Measurements from ENCODE around the gene CDKAL1. TPM values are rescaled to one million over a fixed set of nuclear protein-coding genes. Genes with fewer than 3 reads are reported as not detected.
A peak's percentile ranks its signal among the peaks of the same experiment; 100 is the strongest.

Gene CDKAL1
- total and polyA plus RNA-seq, 9 of the 15 experiments (the other 6 are each of a cell fraction or from before 2014, with no cell fraction given): 11.2 to 36.3 (median 20.1) TPM

DNA sequence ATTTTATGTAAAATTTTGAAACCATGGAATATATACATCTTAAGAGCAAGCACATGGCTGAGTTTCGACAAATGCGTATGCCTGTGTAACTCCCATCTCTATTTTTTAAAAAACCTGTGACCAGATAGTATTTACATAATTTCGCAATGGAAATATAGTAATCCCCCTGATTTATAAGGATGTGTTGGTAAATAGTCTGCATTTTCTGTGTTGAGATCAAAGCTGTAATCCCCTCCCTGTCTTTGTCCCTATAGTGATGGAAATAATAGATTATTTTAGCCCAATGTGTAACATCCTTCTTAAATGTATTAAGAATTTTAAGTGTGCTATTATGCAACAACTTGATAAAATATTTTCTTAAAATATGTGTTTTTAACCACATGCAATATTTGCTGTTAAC is 267.3 kb downstream of the CDKAL1 start:
- no peaks in the 10 kb centered on the region for H3K79me2 ChIP-seq (ENCODE audit: control insufficient read depth, insufficient read depth, low read length)
- no peaks in the 10 kb centered on the region for H3K36me3 ChIP-seq (ENCODE audit: control insufficient read depth, insufficient read depth, low read length)
- no peaks in the 10 kb centered on the region for H3K4me1 ChIP-seq (replicated peaks in 1 of 2; ENCODE audit: control insufficient read depth in 2 of 2, insufficient read depth in 2 of 2, low read length in 2 of 2)
- FAIRE-seq (no peak), DNase-seq (ENCODE audit: extremely low read depth in 1 of 4, low spot score in 3 of 4) (no peak), ATAC-seq (no peak)
- H3K9me1 ChIP-seq (ENCODE audit: control insufficient read depth, insufficient read depth, low read length): no peaks in the 10 kb centered on the region
- no peak overlapping the region for H3K9ac ChIP-seq (ENCODE audit: insufficient read depth in 1 of 2, low read depth in 2 of 2, low read length in 2 of 2)
- BruUV-seq (replicated peaks): no TSS peak
- no peaks in the 10 kb centered on the region for H4K20me1 ChIP-seq (replicated peaks; ENCODE audit: control insufficient read depth, insufficient read depth, low read length)
- H3K27me3 ChIP-seq (ENCODE audit: control insufficient read depth in 2 of 2, insufficient read depth in 2 of 2, low read length in 2 of 2): no peaks in the 10 kb centered on the region
- ChIA-PET POLR2A (no interaction called here), CTCF (ENCODE audit: low intra/inter-chr PET ratio) (no interaction called here)
- 96% methylated on average over 3 of the region's 3 CpGs for WGBS (ENCODE audit: insufficient coverage, low coverage, missing lambda C conversion rate)
- no peak overlapping the region for H3K4me3 ChIP-seq
- in situ Hi-C loops (cut with MboI) (no loop called here), intact Hi-C loops (cut with micrococcal nuclease) (no loop called here)
- H3K4me2 ChIP-seq (ENCODE audit: insufficient read depth, low read length): no peak overlapping the region
- H2AFZ ChIP-seq (ENCODE audit: low read depth, low read length): no peak overlapping the region
- no peak overlapping the region for H3K27ac ChIP-seq (ENCODE audit: extremely low read depth, low read depth, low read length)
- H3K9me3 ChIP-seq (replicated peaks; ENCODE audit: control insufficient read depth, insufficient read depth, low read depth, low read length): no peaks in the 10 kb centered on the region
- TF ChIP-seq SIN3A (IDR thresholded peaks at IDR 0.05; ENCODE audit: borderline replicate concordance in 2 of 2, control insufficient read depth in 1 of 2, low read depth in 2 of 2, low read length in 2 of 2): no peak
- TF ChIP-seq GATAD2B (IDR thresholded peaks at IDR 0.05; ENCODE audit: borderline replicate concordance): no peak
- TF ChIP-seq FOXJ3 (CRISPR knock-in tag; IDR thresholded peaks at IDR 0.05): no peak
- TF ChIP-seq, protein P1, sequence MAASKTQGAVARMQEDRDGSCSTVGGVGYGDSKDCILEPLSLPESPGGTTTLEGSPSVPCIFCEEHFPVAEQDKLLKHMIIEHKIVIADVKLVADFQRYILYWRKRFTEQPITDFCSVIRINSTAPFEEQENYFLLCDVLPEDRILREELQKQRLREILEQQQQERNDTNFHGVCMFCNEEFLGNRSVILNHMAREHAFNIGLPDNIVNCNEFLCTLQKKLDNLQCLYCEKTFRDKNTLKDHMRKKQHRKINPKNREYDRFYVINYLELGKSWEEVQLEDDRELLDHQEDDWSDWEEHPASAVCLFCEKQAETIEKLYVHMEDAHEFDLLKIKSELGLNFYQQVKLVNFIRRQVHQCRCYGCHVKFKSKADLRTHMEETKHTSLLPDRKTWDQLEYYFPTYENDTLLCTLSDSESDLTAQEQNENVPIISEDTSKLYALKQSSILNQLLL (CRISPR knock-in tag; IDR thresholded peaks at IDR 0.05; ENCODE audit: borderline replicate concordance): no peak
- TF ChIP-seq KLF10 (CRISPR knock-in tag; IDR thresholded peaks at IDR 0.05): no peak
- TF ChIP-seq TRIM24 (IDR thresholded peaks at IDR 0.05): no peak
- TF ChIP-seq CEBPG (CRISPR knock-in tag; IDR thresholded peaks at IDR 0.05): no peak
- TF ChIP-seq CEBPG (tag; conservative IDR thresholded peaks at IDR 0.05 in 1 of 2, IDR thresholded peaks at IDR 0.05 in 1 of 2): peak in 1 of 2 experiments; percentile 62; a peak in 3 of 4 replicates
- no peak for TF ChIP-seq NR3C1 (CRISPR knock-in tag; IDR thresholded peaks at IDR 0.05)
- TF ChIP-seq CBX3 (IDR thresholded peaks at IDR 0.05; ENCODE audit: borderline replicate concordance in 1 of 2, low read length in 2 of 2): no peak
- TF ChIP-seq CEBPB (tag; IDR thresholded peaks at IDR 0.05): peak; percentile 72

All from K562 (cell line).